ENCODE data around the gene SAMD1.

- no peak for TF ChIP-seq POLR2A (IDR thresholded peaks at IDR 0.05)
- no peak for TF ChIP-seq CTCF (IDR thresholded peaks at IDR 0.05 in 8 of 11, conservative IDR thresholded peaks at IDR 0.05 in 3 of 11)
- peak in 1 of 3 donors; percentile 14 for TF ChIP-seq POLR2AphosphoS5 (IDR thresholded peaks at IDR 0.05)
Measured at GRCh38 chr19:14102756-14103155, 12.2 kb upstream of the SAMD1 start.
